Activated B cell treated with CpG ODN at 0.5 μM for 24 hours (primary cell): Measurements from ENCODE around the gene LIPC. TPM values are rescaled to one million over a fixed set of nuclear protein-coding genes. Genes with fewer than 3 reads are reported as not detected.

ENCODE experiments used
- ATAC-seq: fragments of 200-7000 bp; cut with Tn5 transposase; one replicate; pipeline ENCODE4 v1.10.0; 2021; ENCODE audit warnings: low read depth, mild to moderate bottlenecking, moderate library complexity
- CTCF ChIA-PET: fragments of 350-600 bp; sonication (Branson Sonifier 250); formaldehyde crosslinking; loops from one replicate; lab custom pipeline; 2021; ENCODE audit warnings: antibody characterized with exemption; lab: Charles Lee
- POLR2A ChIA-PET: fragments of 350-600 bp; sonication (Branson Sonifier 250); formaldehyde crosslinking; loops from one replicate; lab custom pipeline; 2021; ENCODE audit warnings: antibody characterized with exemption; lab: Charles Lee
- DNase-seq: peaks from one replicate; pipeline ENCODE4 v3.0.0; 2022
- H3K27ac Mint-ChIP-seq: one replicate; pipeline ENCODE4 v1.8.0; 2020; ENCODE audit warnings: mixed read lengths
- H3K27me3 Mint-ChIP-seq: one replicate; pipeline ENCODE4 v1.8.0; 2021; ENCODE audit warnings: mixed read lengths
- H3K36me3 Mint-ChIP-seq: one replicate; pipeline ENCODE4 v1.8.0; 2021; ENCODE audit warnings: low read depth, mixed read lengths
- H3K4me1 Mint-ChIP-seq: one replicate; pipeline ENCODE4 v1.8.0; 2021; ENCODE audit warnings: mixed read lengths
- H3K4me3 Mint-ChIP-seq: one replicate; pipeline ENCODE4 v1.8.0; 2020; ENCODE audit warnings: mild to moderate bottlenecking, mixed read lengths
- H3K9me3 Mint-ChIP-seq: one replicate; pipeline ENCODE4 v1.8.0; 2020; ENCODE audit warnings: mixed read lengths
- CTCF ChIP-seq: fragments of 200-600 bp; IDR thresholded peaks from one replicate; pipeline ENCODE4 v1.8.0; 2022; ENCODE audit warnings: antibody characterized with exemption, mild to moderate bottlenecking
- intact Hi-C: fragments of 100-400 bp; cut with micrococcal nuclease; formaldehyde crosslinking; loops from one replicate; pipeline ENCODE4 v1.15.1; 2024
- total RNA-seq: library from RNA; stranded (reverse); gene quantifications from 2 replicates; pipeline ENCODE4 v1.2.3, GENCODE V29; 2022

Gene LIPC
- total RNA-seq, 1 donor from 2014 or later, result not detected

- DNase-seq, result no peak
- intact Hi-C loops, result no loop called here
- Mint-ChIP-seq H3K27me3 (peaks cover 2% of the 10 kb centered on the region), H3K27ac (no peak overlapping the region), H3K4me1 (peaks cover 12% of the 10 kb centered on the region), H3K36me3 (no peaks in the 10 kb centered on the region), H3K9me3 (peaks cover 3% of the 10 kb centered on the region), H3K4me3 (no peak overlapping the region)
- POLR2A ChIA-PET, result no interaction called here
- CTCF ChIA-PET, result no interaction called here
- TF ChIP-seq CTCF, result no peak
- no peak for ATAC-seq
Observed at GRCh38 chr15:58513008-58513407, 81.2 kb downstream of the LIPC start.

- Mint-ChIP-seq H3K4me3 (no peak overlapping the region), H3K27me3 (peaks cover 2% of the 10 kb centered on the region), H3K9me3 (peaks cover 3% of the 10 kb centered on the region), H3K36me3 (no peaks in the 10 kb centered on the region), H3K4me1 (peaks cover 20% of the 10 kb centered on the region), H3K27ac (no peak overlapping the region)
- POLR2A ChIA-PET, result no interaction called here
- DNase-seq, result no peak
- no peak for TF ChIP-seq CTCF
- ATAC-seq, result no peak
- CTCF ChIA-PET, result no interaction called here
- intact Hi-C loops, result no loop called here
Observed at GRCh38 chr15:58513726-58514336, 82.0 kb downstream of the LIPC start.

GRCh38 chr15:58515807-58516206 lies 84.0 kb downstream of the LIPC start:
- H3K27ac Mint-ChIP-seq, result no peak overlapping the region
- TF ChIP-seq CTCF, result no peak
- ChIA-PET POLR2A (no interaction called here), CTCF (no interaction called here)
- H3K9me3 Mint-ChIP-seq, result peaks cover 3% of the 10 kb centered on the region
- H3K4me1 Mint-ChIP-seq, result peaks cover 22% of the 10 kb centered on the region
- no peaks in the 10 kb centered on the region for H3K27me3 Mint-ChIP-seq
- intact Hi-C loops, result no loop called here
- no peaks in the 10 kb centered on the region for H3K36me3 Mint-ChIP-seq
- DNase-seq (no peak), ATAC-seq (peak; percentile 18)
- H3K4me3 Mint-ChIP-seq, result no peak overlapping the region

- DNase-seq, result no peak
- H3K4me3 Mint-ChIP-seq, result no peak overlapping the region
- H3K27ac Mint-ChIP-seq, result no peak overlapping the region
- peaks cover 3% of the 10 kb centered on the region for H3K9me3 Mint-ChIP-seq
- no peaks in the 10 kb centered on the region for H3K36me3 Mint-ChIP-seq
- ATAC-seq, result no peak
- H3K4me1 Mint-ChIP-seq, result peaks cover 33% of the 10 kb centered on the region
- POLR2A ChIA-PET, result interaction anchor here (0.6 kb wide), 1 partner anchor 16 kb away, joined by 4 read pairs; no protein-coding TSS in a partner anchor
- CTCF ChIA-PET, result no interaction called here
- intact Hi-C loops, result no loop called here
- TF ChIP-seq CTCF, result no peak
- H3K27me3 Mint-ChIP-seq, result no peaks in the 10 kb centered on the region
Observed at GRCh38 chr15:58517252-58517681, 85.5 kb downstream of the LIPC start.

- H3K4me3 Mint-ChIP-seq, result no peak overlapping the region
- ATAC-seq (no peak), DNase-seq (no peak)
- H3K9me3 Mint-ChIP-seq, result peaks cover 3% of the 10 kb centered on the region
- CTCF ChIA-PET, result no interaction called here
- no peak for TF ChIP-seq CTCF
- H3K27ac Mint-ChIP-seq, result no peak overlapping the region
- no peaks in the 10 kb centered on the region for H3K27me3 Mint-ChIP-seq
- no peaks in the 10 kb centered on the region for H3K36me3 Mint-ChIP-seq
- peaks cover 33% of the 10 kb centered on the region for H3K4me1 Mint-ChIP-seq
- POLR2A ChIA-PET, result no interaction called here
- intact Hi-C loops, result no loop called here
Observed at GRCh38 chr15:58517682-58518525, 86.1 kb downstream of the LIPC start.
